Skeletal muscle cell (primary cell): ENCODE data around the gene NSMF.

Source experiments
- DNase-seq: peaks from one replicate; pipeline ENCODE4 v3.0.0-alpha.2; 2010; ENCODE audit warnings: low read depth
- H3K4me3 ChIP-seq: 2 replicates; pipeline ENCODE4 v1.5.1; 2011; ENCODE audit warnings: low read depth, mild to moderate bottlenecking, control low read depth, low read length, moderate library complexity

NSMF gene

GRCh38 chr9:137492464-137493363, 33.6 kb upstream of the NSMF start:
- DNase-seq, result no peak

GRCh38 chr9:137491735-137492432, 32.8 kb upstream of the NSMF start:
- no peak overlapping the region for H3K4me3 ChIP-seq
- no peak for DNase-seq

More at GRCh38 chr9:137492464-137493363, 33.6 kb upstream of the NSMF start:
- no peak overlapping the region for H3K4me3 ChIP-seq

- no peak overlapping the region for H3K4me3 ChIP-seq
- no peak for DNase-seq
Measured at GRCh38 chr9:137490532-137491186, 31.5 kb upstream of the NSMF start.

DNA sequence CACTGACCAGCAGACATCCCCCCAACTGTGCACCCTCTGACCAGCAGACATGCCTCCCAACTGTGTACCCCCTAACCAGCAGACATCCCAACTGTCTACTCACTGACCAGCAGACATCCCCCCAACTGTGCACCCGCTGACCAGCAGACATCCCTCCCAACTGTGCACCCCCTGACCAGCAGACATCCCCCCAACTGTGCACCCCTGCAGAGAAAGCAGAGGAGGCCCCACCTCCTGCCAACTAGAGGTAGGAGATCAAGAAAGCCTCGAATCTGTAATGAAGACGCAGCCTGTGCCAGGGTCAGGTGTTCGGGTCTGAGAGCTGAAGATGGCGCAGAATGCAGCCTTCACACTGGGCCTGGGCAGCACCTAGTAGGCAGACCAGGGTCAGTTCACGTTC, 29.8 kb upstream of the NSMF start:
- DNase-seq, result no peak
- H3K4me3 ChIP-seq, result no peak overlapping the region

DNA sequence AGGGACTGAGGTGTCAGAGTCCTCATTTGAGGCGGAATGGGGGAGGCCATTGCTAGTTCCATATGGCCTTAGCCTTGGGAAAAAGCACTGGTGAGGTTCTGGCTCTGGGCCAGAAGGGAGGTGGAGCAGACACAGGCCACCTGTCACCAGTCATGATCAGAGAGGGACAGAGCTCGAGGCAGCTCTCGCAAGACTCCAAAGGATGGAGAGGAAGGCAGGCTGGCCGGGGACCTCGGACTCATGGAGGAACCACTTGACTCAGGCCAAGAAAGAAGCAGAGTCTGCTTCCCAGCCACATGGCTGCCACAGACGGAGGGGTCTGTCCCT, 29.2 kb upstream of the NSMF start:
- no peak overlapping the region for H3K4me3 ChIP-seq
- DNase-seq, result no peak

- no peak for DNase-seq
- H3K4me3 ChIP-seq, result no peak overlapping the region
Measured at GRCh38 chr9:137487454-137488326, 28.6 kb upstream of the NSMF start.

DNA sequence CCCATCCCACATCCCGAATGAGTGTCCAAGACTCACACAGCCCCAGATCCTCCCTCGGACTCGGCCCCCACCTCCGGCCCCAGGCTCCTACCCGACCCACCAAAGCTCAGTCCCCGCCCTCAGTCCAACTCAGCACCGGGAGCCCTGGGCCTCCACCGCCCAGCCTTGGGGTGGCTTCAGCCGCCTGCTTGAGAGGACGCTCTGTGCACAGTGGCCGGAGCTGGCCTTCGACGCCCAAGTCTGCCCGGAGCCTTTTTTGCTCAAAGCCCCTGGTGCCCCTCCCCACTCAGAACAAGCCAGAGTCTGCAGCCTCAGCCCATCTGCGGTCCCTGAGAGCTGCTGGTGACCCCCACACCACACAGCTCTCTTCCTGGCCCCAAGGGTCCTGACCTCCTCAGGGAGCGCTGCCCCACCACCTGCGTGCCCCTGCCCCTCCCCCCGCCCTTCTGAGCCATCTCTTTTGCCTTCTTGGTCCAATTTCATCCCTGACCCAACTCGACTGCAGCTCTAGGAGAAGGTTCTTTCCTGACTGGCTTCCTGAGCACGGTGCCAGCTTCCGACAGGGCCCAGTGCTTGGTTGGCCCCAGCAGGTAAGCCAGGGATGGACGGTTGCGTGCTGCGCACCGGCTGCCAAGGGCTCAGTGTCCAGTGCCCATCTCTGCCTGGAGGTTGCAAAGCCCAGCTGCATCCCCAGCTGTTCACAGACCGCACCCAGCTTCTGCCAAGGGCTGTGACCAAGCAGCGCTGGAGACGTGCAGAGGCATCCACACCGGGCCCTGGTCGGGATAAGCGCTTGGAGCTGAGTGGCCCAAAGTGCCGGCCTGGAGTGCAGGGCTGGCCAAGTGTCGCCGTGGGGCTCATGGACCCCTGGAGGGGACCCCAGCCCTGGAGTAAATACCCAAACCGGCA, 27.7 kb upstream of the NSMF start:
- no peak overlapping the region for H3K4me3 ChIP-seq
- no peak for DNase-seq

DNA sequence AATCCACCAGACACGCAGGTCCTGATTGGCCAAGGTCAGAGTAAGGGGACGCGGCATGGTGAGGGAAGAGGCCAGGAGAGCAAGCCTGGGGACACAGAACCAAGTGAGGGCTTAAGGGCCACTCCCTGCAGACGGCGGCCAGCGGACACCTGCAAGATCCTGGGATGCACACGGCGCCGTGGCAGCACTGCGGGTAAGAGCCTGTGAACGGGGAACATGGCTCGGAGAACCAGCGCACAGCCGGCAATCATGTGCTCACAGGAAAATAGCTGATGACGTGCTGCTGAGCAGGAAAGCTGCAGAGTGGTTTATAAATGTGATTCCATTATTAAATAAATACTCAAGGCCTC, 27.0 kb upstream of the NSMF start:
- no peak for DNase-seq

DNA sequence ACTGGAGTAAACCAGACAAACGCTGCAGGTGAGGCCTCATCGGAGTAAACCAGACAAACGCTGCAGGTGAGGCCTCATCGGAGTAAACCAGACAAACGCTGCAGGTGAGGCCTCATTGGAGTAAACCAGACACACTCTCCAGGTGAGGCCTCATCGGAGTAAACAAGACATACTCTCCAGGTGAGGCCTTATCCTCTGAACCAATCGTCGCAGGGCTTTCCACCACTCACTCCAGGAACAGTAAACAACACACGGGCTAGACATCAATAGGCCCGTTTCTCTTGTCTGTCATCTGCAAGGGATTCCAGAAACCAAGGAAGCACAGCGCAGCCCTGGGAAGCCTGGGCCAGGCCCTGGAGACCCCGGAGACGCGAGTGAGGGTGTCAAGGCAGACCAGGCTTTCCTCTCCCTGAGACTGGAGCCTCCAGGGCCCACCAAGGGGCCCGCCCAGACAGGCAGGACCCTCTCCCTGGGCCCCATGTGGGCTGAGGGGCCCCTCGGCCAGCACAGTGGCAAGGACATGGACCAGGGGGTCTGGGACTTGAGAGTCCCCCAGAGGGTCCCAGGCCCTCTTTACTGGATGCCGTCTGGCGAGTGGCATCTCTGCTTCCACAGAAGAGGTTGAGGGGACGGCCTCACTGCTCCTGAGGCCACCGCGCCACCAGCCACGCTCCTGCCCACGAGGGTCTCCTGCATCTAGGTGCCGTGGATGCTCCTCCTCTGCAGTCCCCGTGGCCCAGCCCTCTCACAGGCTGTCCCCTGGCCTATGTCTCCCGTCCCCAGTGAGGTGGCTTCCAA, 26.4 kb upstream of the NSMF start:
- no peak for DNase-seq
- no peak overlapping the region for H3K4me3 ChIP-seq

More for the DNA sequence above, 27.0 kb upstream of the NSMF start:
- H3K4me3 ChIP-seq, result no peak overlapping the region

- H3K4me3 ChIP-seq, result no peak overlapping the region
Measured at GRCh38 chr9:137484551-137485315, 25.6 kb upstream of the NSMF start.

DNA sequence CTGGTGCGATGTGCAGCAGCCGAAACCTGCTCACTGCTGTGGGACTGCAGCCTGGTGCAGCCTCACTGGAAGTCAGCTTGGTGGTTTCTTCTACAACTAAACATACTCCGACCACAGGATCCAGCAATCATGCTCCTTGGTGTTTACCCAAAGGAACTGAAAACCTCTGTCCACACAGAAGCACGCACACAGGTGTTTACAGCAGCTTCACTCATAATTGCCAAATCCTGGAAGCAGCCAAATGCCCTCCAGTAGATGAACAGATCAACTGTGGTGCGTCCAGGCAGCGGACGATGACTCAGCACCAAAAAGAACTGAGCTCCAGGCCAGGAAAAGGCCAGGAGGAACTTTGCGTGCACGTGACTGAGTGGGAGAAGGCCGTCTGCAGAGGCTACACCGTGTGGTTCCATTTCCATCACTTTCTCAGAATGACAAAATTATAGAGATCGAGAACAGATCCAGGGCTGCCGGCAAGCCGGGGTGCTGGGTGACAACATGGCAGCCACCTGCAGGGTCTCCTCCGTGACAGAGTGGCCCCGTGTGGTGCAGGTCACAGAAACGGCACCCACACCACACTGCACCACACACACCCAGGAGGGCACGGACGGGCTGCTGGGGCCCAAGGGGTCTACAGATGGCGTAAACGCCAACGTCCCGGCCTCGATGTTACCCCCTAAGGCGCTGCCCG, 23.1 kb upstream of the NSMF start:
- peak; percentile 28 for DNase-seq
- H3K4me3 ChIP-seq, result no peak overlapping the region

More at GRCh38 chr9:137484551-137485315, 25.6 kb upstream of the NSMF start:
- no peak for DNase-seq

DNA sequence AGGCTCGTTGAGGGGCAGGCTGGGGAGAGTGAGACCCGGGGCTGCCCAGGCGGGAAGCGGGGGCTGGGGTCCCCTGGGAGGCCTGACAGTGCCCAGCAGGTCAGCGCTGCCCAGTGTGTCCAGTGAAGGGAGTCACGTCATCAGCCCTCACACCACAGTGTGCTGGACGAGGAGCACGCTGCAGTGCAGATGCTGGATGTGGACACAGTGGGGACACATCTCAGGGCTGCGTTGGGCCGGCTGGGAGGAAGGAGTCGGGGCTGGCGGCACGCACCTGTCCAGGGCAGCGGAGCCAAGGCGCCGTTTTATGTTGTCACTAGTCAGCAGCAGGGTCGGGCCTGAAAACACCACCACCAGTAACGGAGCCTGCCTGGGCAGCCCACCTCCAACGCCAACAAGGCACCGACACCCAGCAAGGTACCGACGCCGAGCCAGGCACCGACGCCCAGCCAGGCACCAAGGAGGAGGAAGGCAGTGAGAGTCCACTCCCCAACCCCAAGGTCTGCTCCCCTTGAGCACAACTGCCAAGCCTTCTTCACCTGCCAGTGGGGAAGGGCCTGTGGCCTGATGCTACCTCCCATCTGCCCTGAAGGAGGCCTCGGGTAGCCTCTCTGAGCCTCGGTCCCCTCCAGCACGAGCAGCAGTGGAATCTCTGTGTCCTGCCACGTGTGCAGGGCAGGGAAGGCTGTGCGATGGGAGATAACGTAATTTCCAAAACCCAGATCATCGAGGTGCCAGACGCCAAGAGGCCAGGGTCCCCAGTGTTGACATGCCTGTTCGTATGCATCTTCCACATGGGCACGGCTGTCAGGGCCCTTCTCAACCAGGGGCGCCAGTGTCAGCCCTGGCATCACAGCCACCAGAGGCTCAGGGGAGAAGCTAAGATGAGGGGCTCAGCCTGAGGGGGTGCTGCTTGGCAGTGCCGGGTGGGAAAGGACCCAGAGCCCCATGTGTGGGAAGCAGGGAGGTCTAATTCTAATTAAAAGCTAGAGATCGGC, 21.9 kb upstream of the NSMF start:
- H3K4me3 ChIP-seq, result no peak overlapping the region
- no peak for DNase-seq

DNA sequence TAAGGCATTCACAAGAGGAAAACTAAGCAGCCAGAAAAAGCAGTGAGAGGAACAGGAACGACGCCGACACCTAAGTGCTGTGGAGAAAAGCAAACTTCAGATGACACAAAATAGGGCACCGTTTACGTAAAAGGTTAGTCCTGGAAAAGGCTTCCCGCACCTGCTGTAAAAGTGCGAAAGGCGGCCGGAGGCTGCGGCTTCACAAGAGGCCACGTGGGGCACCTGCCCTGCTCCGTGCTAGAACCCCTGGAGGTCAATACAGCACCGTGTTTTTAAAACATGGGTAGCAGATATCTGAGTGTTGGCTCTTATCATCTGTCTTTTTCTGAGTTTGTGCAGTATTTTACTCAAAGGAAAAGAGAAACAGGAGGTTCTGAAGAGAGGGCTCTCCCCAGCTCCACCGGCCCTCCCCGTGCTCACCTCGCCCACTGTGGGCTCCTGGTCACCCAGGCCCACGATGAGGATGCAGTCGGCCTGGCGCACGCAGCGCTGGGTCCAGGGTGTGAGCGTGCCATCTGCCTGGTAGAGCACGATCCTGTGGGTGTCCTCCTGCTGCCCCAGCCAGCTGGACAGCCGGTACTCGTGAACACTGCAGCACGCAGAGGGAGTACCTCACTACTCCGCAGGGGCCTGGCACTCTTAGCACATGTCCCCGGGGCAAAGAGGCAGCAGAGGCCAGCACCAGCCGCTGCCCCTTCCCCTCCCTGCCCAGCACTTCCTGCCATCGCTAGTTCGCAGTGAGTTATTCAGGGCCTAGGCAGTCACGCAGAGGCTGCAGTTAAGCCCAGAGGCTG, 21.0 kb upstream of the NSMF start:
- no peak for DNase-seq
- H3K4me3 ChIP-seq, result no peak overlapping the region

DNA sequence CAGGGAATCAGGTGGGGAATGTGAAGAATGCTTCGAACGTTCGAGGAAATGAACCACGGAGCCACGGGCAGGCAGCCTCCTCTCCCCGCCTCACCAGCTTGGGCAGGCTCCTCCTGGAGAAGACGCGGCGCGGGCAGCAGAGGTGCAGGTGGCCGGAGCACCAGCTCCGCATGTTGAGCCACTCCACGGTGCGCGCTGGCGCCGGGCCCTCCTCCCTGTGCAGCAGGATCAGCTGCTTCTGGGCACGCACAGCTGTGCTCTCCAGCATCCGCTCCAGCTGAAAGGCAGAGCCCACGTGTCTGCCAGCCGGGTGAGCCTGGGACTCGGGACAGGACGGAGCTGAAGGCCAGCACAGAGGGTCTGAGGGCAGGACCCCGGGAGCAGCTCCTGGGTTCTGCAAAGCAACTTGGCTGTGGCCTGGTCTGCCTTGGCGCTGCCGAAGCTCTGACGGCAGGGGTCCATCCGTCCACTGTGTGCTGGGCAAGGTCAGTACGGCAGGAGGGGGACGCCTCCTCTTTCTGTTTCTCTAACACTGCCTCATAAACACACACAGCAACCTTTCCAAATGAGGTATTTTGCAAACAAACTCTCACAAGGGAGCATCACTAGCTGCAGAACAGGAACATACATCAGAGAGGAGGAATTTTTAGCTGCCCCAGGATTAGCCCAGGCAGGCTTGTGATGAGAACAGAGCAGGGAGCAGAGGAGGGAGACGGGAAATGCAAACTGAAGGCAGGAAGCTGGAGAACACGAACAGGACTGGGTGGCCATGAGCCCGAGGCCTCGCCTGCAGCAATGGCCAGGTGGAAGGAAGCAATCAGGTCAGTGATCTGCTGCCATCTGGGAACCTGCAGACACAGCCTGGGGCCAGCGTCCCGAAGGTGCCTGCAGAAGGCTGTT, 20.1 kb upstream of the NSMF start:
- H3K4me3 ChIP-seq, result no peak overlapping the region
- DNase-seq, result no peak
